ENCODE results near the gene KRTAP1-5. TPM values are rescaled to one million over a fixed set of nuclear protein-coding genes. Genes with fewer than 3 reads are reported as not detected.
A peak's percentile ranks its signal among the peaks of the same experiment; 100 is the strongest.
"Not testable (repeated sequence)": the region's sequence is repeated elsewhere in the genome, so short reads cannot be mapped to it uniquely, and the experiment has no call there.

Gene KRTAP1-5
- total and polyA plus RNA-seq, 2 experiments from 2014 or later: not detected

- not testable (repeated sequence) for H3K27me3 ChIP-seq (ENCODE audit: insufficient read depth); ATAC-seq; H3K79me2 ChIP-seq (replicated peaks; ENCODE audit: insufficient read depth); H3K4me3 Mint-ChIP-seq; DNase-seq (ENCODE audit: low spot score); H2AFZ ChIP-seq; H3K4me2 ChIP-seq; H4K20me1 ChIP-seq (replicated peaks; ENCODE audit: insufficient read depth); H3K36me3 Mint-ChIP-seq (ENCODE audit: low read depth); H3K36me3 ChIP-seq (ENCODE audit: insufficient read depth); H3F3A ChIP-seq (replicated peaks; ENCODE audit: low read depth); H3K9me3 Mint-ChIP-seq; H3K27ac ChIP-seq (ENCODE audit: low read depth); H3K27ac Mint-ChIP-seq; H3K9me2 ChIP-seq (ENCODE audit: insufficient read depth); H3K27me3 Mint-ChIP-seq (ENCODE audit: insufficient read depth, low read depth, poor library complexity); H3K4me3 ChIP-seq
- H3K4me1 ChIP-seq (ENCODE audit: insufficient read depth): peaks cover 23% of the 10 kb centered on the region
- peaks cover 19% of the 10 kb centered on the region for H3K4me1 Mint-ChIP-seq
These were observed 7.4 kb upstream of the KRTAP1-5 start, which contains the start of gene KRTAP1-3 for GRCh38 chr17:41034346-41034935. Gene KRTAP1-3, minus strand, starts transcription at chr17:41034874. Its CDS starts 53 bp downstream, at chr17:41034821.

- H3K4me1 ChIP-seq (ENCODE audit: insufficient read depth): no peaks in the 10 kb centered on the region
- H3K36me3 Mint-ChIP-seq (ENCODE audit: low read depth): no peaks in the 10 kb centered on the region
- H3K27ac ChIP-seq (ENCODE audit: low read depth): no peak within 1 kb of the TSS
- H3K4me3 ChIP-seq: no peak within 1 kb of the TSS
- H3K9me2 ChIP-seq (ENCODE audit: insufficient read depth): no peaks in the 10 kb centered on the region
- H3K36me3 ChIP-seq (ENCODE audit: insufficient read depth): no peaks in the 10 kb centered on the region
- no peaks in the 10 kb centered on the region; the same call in 2 of the 3 replicates for H3K4me1 Mint-ChIP-seq
- no peak for DNase-seq (ENCODE audit: low spot score)
- no peak within 1 kb of the TSS for H3K27ac Mint-ChIP-seq
- H3K4me2 ChIP-seq: no peak within 1 kb of the TSS
- H2AFZ ChIP-seq: 0 out of 2 replicates have a peak within 1 kb of the TSS, but pooled peaks have one; percentile 3
- no peak within 1 kb of the TSS for H3K4me3 Mint-ChIP-seq
- no peak for ATAC-seq
- H3F3A ChIP-seq (replicated peaks; ENCODE audit: low read depth): no peaks in the 10 kb centered on the region
- no peaks in the 10 kb centered on the region for H3K27me3 ChIP-seq (ENCODE audit: insufficient read depth)
- no peaks in the 10 kb centered on the region for H3K9me3 Mint-ChIP-seq
- H4K20me1 ChIP-seq (replicated peaks; ENCODE audit: insufficient read depth): no peaks in the 10 kb centered on the region
- peaks cover 2% of the 10 kb centered on the region for H3K27me3 Mint-ChIP-seq (ENCODE audit: insufficient read depth, low read depth, poor library complexity)
- H3K79me2 ChIP-seq (replicated peaks; ENCODE audit: insufficient read depth): no peaks in the 10 kb centered on the region
- TF ChIP-seq EZH2phosphoT487 (IDR thresholded peaks at IDR 0.05; ENCODE audit: unreplicated experiment) (no peak), EZH2 (IDR thresholded peaks at IDR 0.05; ENCODE audit: low read depth, unreplicated experiment) (no peak), ETS1 (IDR thresholded peaks at IDR 0.05) (no peak), JUNB (IDR thresholded peaks at IDR 0.05; ENCODE audit: unreplicated experiment) (no peak), ZNF331 (CRISPR knock-in tag; IDR thresholded peaks at IDR 0.05; ENCODE audit: low read depth) (no peak), ZNF114 (CRISPR knock-in tag; IDR thresholded peaks at IDR 0.05) (no peak), NANOG (IDR thresholded peaks at IDR 0.05; ENCODE audit: borderline replicate concordance) (no peak), CTCF (conservative IDR thresholded peaks at IDR 0.05; ENCODE audit: low read depth in 2 of 2) (no peak), REST (IDR thresholded peaks at IDR 0.05; ENCODE audit: unreplicated experiment) (no peak)
These were observed 2.7 kb upstream of the KRTAP1-5 start, which contains the start of gene KRTAP1-4 for GRCh38 chr17:41029633-41030245. Gene KRTAP1-4, minus strand, starts transcription at chr17:41030195. Its CDS starts 117 bp downstream, at chr17:41030078.

All from GM23338 (cell line).